GM23338 (cell line): Measurements from ENCODE around the gene AP1M1. TPM values are rescaled to one million over a fixed set of nuclear protein-coding genes. Genes with fewer than 3 reads are reported as not detected.

Experiments used
- ATAC-seq: fragments of 200-7000 bp; cut with Tn5 transposase; 3 replicates; pipeline ENCODE4 v1.9.1; 2020
- DNase-seq: peaks from one replicate; pipeline ENCODE4 v3.0.0-alpha.2; 2015; ENCODE audit warnings: low spot score
- H2AFZ ChIP-seq: fragments of 200-600 bp; sonication (generic); 2 replicates; pipeline ENCODE4 v1.8.0; 2016; ENCODE audit warnings: antibody characterized with exemption, mild to moderate bottlenecking, moderate library complexity
- H3F3A ChIP-seq: fragments of 200-600 bp; sonication (generic); replicated peaks from 2 replicates; pipeline ENCODE4 v1.8.0; 2017; ENCODE audit warnings: antibody characterized with exemption, mixed run types, low read depth
- H3K27ac ChIP-seq: fragments of 200-600 bp; sonication (generic); 2 replicates; pipeline ENCODE4 v1.6.1; 2016; ENCODE audit warnings: low read depth
- H3K27me3 ChIP-seq: fragments of 200-600 bp; sonication (generic); 2 replicates; pipeline ENCODE4 v1.8.0; 2016; ENCODE audit warnings: mild to moderate bottlenecking, mixed run types, moderate library complexity; ENCODE audit not compliant: insufficient read depth
- H3K36me3 ChIP-seq: fragments of 200-600 bp; sonication (generic); 2 replicates; pipeline ENCODE4 v1.8.0; 2016; ENCODE audit warnings: mild to moderate bottlenecking; ENCODE audit not compliant: insufficient read depth
- H3K4me1 ChIP-seq: fragments of 200-600 bp; sonication (generic); 2 replicates; pipeline ENCODE4 v1.8.0; 2016; ENCODE audit warnings: mild to moderate bottlenecking, moderate library complexity; ENCODE audit not compliant: insufficient read depth
- H3K4me2 ChIP-seq: fragments of 200-600 bp; sonication (generic); 2 replicates; pipeline ENCODE4 v1.7.1; 2017; ENCODE audit warnings: mixed run types
- H3K4me3 ChIP-seq: fragments of 200-600 bp; sonication (generic); 2 replicates; pipeline ENCODE4 v1.6.1; 2016; ENCODE audit warnings: mixed run types
- H3K79me2 ChIP-seq: fragments of 200-600 bp; sonication (generic); replicated peaks from 2 replicates; pipeline ENCODE4 v1.8.0; 2017; ENCODE audit warnings: mild to moderate bottlenecking; ENCODE audit not compliant: insufficient read depth
- H3K9me2 ChIP-seq: fragments of 200-600 bp; sonication (generic); 2 replicates; pipeline ENCODE4 v1.8.0; 2017; ENCODE audit not compliant: insufficient read depth
- H4K20me1 ChIP-seq: fragments of 200-600 bp; sonication (generic); replicated peaks from 2 replicates; pipeline ENCODE4 v1.8.0; 2017; ENCODE audit warnings: mild to moderate bottlenecking; ENCODE audit not compliant: insufficient read depth
- H3K27ac Mint-ChIP-seq: 2 replicates; pipeline ENCODE4 v1.8.0; 2020; ENCODE audit warnings: inconsistent platforms, mild to moderate bottlenecking, moderate library complexity, mixed read lengths
- H3K27me3 Mint-ChIP-seq: 3 replicates; pipeline ENCODE4 v1.8.0; 2022; ENCODE audit warnings: low read depth, mild to moderate bottlenecking, moderate library complexity, mixed read lengths, inconsistent platforms; ENCODE audit not compliant: insufficient read depth, poor library complexity
- H3K36me3 Mint-ChIP-seq: 3 replicates; pipeline ENCODE4 v1.8.0; 2021; ENCODE audit warnings: low read depth, mild to moderate bottlenecking, inconsistent platforms, moderate library complexity, mixed read lengths
- H3K4me1 Mint-ChIP-seq: 3 replicates; pipeline ENCODE4 v1.8.0; 2020; ENCODE audit warnings: mild to moderate bottlenecking, inconsistent platforms, mixed read lengths
- H3K4me3 Mint-ChIP-seq: 3 replicates; pipeline ENCODE4 v1.8.0; 2021; ENCODE audit warnings: moderate library complexity, mild to moderate bottlenecking, inconsistent platforms, mixed read lengths
- H3K9me3 Mint-ChIP-seq: 3 replicates; pipeline ENCODE4 v1.8.0; 2020; ENCODE audit warnings: moderate library complexity, mild to moderate bottlenecking, inconsistent platforms, mixed read lengths
- CREB1 ChIP-seq: fragments of 250-450 bp; sonication (Bioruptor Pico); IDR thresholded peaks from 2 replicates; pipeline ENCODE4 v1.5.0; 2020; ENCODE audit warnings: low read depth, mild to moderate bottlenecking, moderate library complexity
- CTCF ChIP-seq, 2 experiments: fragments of 200-600 bp in 1 of 2; sonication (generic) in 1 of 2; conservative IDR thresholded peaks; 2 replicates each; pipeline versions ENCODE4 v1.5.1 to v1.6.1; 2016 to 2017; ENCODE audit warnings: antibody characterized with exemption in 2 of 2, low read depth in 2 of 2, mild to moderate bottlenecking in 2 of 2, moderate library complexity in 1 of 2
- ETS1 ChIP-seq: IDR thresholded peaks from 2 replicates; pipeline ENCODE4 v1.6.1; 2016; ENCODE audit warnings: antibody characterized with exemption
- EZH2phosphoT487 ChIP-seq: fragments of 200-600 bp; sonication (generic); IDR thresholded peaks from one replicate; pipeline ENCODE4 v1.8.1; 2018; ENCODE audit warnings: antibody characterized with exemption; ENCODE audit not compliant: unreplicated experiment
- JUNB ChIP-seq: IDR thresholded peaks from one replicate; pipeline ENCODE4 v1.6.1; 2016; ENCODE audit warnings: antibody characterized with exemption; ENCODE audit not compliant: unreplicated experiment
- NANOG ChIP-seq: IDR thresholded peaks from 2 replicates; pipeline ENCODE4 v1.6.1; 2016; ENCODE audit warnings: antibody characterized with exemption, borderline replicate concordance
- POLR2AphosphoS5 ChIP-seq: IDR thresholded peaks from 2 replicates; pipeline ENCODE4 v1.6.1; 2016; ENCODE audit warnings: antibody characterized with exemption, low read depth
- REST ChIP-seq: IDR thresholded peaks from one replicate; pipeline ENCODE4 v1.6.1; 2018; ENCODE audit warnings: antibody characterized with exemption; ENCODE audit not compliant: unreplicated experiment
- STAT1 ChIP-seq: IDR thresholded peaks from one replicate; pipeline ENCODE4 v1.6.1; 2016; ENCODE audit warnings: antibody characterized with exemption; ENCODE audit not compliant: unreplicated experiment
- ZNF462 ChIP-seq: fragments of 250-450 bp; sonication (Bioruptor Pico); IDR thresholded peaks from 2 replicates; pipeline ENCODE4 v1.5.0; 2020; ENCODE audit warnings: mild to moderate bottlenecking, moderate library complexity
- polyA plus RNA-seq: library from polyadenylated mRNA; unstranded; fragments of >200 nt; fragmentation: Nextera tagmentation; extraction: Ambion mirVana; gene quantifications from 2 replicates; pipeline ENCODE4 v1.2.1, GENCODE V29; 2016
- total RNA-seq: library from RNA; depleted of rRNA; stranded (reverse); fragments of >200 nt; shearing (Covaris generic); gene quantifications from 2 replicates; pipeline ENCODE4 v1.2.3, GENCODE V29; 2014

The AP1M1 gene
- total and polyA plus RNA-seq, 2 experiments from 2014 or later = 22.0 to 32.0 TPM

GRCh38 chr19:16207063-16207462, 9.4 kb downstream of the AP1M1 start:
- no peak for ATAC-seq
- no peak overlapping the region for H3K27ac ChIP-seq
- Mint-ChIP-seq H3K27ac (no peak overlapping the region), H3K9me3 (no peaks in the 10 kb centered on the region), H3K4me3 (no peak overlapping the region), H3K27me3 (peaks cover 4% of the 10 kb centered on the region), H3K4me1 (no peaks in the 10 kb centered on the region), H3K36me3 (peaks cover 3% of the 10 kb centered on the region; the same call in 2 of the 3 replicates)
- TF ChIP-seq CREB1 (CRISPR knock-in tag) (no peak), STAT1 (no peak), REST (no peak), ETS1 (no peak), POLR2AphosphoS5 (no peak), CTCF (conservative IDR thresholded peaks at IDR 0.05; ENCODE audit: low read depth in 2 of 2) (no peak)
- no peak overlapping the region for H3K4me2 ChIP-seq
- no peak for DNase-seq
- no peaks in the 10 kb centered on the region for H3K4me1 ChIP-seq
- no peaks in the 10 kb centered on the region for H3K9me2 ChIP-seq
- H2AFZ ChIP-seq = no peak overlapping the region
- H4K20me1 ChIP-seq = peaks cover 5% of the 10 kb centered on the region; the same call in 1 of the 2 replicates
- no peaks in the 10 kb centered on the region for H3F3A ChIP-seq
- no peak overlapping the region for H3K4me3 ChIP-seq
- no peaks in the 10 kb centered on the region for H3K36me3 ChIP-seq
- H3K27me3 ChIP-seq = no peaks in the 10 kb centered on the region
- no peaks in the 10 kb centered on the region for H3K79me2 ChIP-seq

- Mint-ChIP-seq H3K36me3 (peaks cover 3% of the 10 kb centered on the region; the same call in 2 of the 3 replicates), H3K9me3 (no peaks in the 10 kb centered on the region), H3K27ac (no peak overlapping the region), H3K27me3 (peaks cover 4% of the 10 kb centered on the region), H3K4me1 (no peaks in the 10 kb centered on the region), H3K4me3 (no peak overlapping the region)
- H3K4me2 ChIP-seq = no peak overlapping the region
- no peak for DNase-seq
- no peak overlapping the region for H2AFZ ChIP-seq
- no peaks in the 10 kb centered on the region for H3K27me3 ChIP-seq
- H3F3A ChIP-seq = no peaks in the 10 kb centered on the region
- no peaks in the 10 kb centered on the region for H3K4me1 ChIP-seq
- H3K79me2 ChIP-seq = no peaks in the 10 kb centered on the region
- no peaks in the 10 kb centered on the region for H3K9me2 ChIP-seq
- H3K27ac ChIP-seq = no peak overlapping the region
- no peak overlapping the region for H3K4me3 ChIP-seq
- peaks cover 8% of the 10 kb centered on the region; the same call in 1 of the 2 replicates for H4K20me1 ChIP-seq
- no peak for ATAC-seq
- no peaks in the 10 kb centered on the region for H3K36me3 ChIP-seq
- TF ChIP-seq EZH2phosphoT487 = no peak
- TF ChIP-seq NANOG = no peak
- TF ChIP-seq JUNB = no peak
- TF ChIP-seq ZNF462 (CRISPR knock-in tag) = no peak
Observed at GRCh38 chr19:16207490-16208025, 9.8 kb downstream of the AP1M1 start.
